ENCODE results near the gene TEF.

GRCh38 chr22:41362615-41363014, 19.1 kb upstream of the TEF start:
- no peak for TF ChIP-seq CTCF (IDR thresholded peaks at IDR 0.05)
- no peak for TF ChIP-seq POLR2AphosphoS5 (IDR thresholded peaks at IDR 0.05)
- no peak for TF ChIP-seq POLR2A (IDR thresholded peaks at IDR 0.05)

Measured in sigmoid colon (tissue), 4 donors.